Nucleus accumbens (tissue), 56 donors: ENCODE measurements around the gene GJD3.
"Not testable (repeated sequence)": the region's sequence is repeated elsewhere in the genome, so short reads cannot be mapped to it uniquely, and the experiment has no call there.

Source experiments
- DNase-seq, 56 donors: peaks; one replicate each; lab custom pipeline; 2025; lab: John Stamatoyannopoulos, UW

GJD3 gene

GRCh38 chr17:40371261-40371929, 6.9 kb upstream of the GJD3 start:
- DNase-seq, result no peak

DNA sequence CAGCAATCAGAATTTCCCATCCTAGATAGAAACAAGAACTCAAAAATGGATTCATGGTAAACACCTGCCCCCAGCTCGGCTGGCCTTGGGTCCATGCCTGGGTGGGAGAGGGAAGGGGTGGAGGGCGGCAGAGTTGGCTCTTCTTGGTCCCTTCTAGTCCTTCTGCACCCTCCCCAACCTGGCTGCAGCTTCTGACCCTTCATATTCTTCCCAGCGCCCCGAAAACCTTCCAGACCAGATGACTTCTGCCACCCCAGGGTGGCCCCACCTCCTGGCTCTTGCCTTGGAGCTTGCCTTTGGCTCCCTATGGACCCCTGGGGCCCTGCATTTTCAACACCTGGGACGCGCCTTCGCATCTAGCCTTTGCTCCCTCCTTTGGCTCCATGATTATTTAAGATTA, 5.4 kb upstream of the GJD3 start:
- no peak for DNase-seq

DNA sequence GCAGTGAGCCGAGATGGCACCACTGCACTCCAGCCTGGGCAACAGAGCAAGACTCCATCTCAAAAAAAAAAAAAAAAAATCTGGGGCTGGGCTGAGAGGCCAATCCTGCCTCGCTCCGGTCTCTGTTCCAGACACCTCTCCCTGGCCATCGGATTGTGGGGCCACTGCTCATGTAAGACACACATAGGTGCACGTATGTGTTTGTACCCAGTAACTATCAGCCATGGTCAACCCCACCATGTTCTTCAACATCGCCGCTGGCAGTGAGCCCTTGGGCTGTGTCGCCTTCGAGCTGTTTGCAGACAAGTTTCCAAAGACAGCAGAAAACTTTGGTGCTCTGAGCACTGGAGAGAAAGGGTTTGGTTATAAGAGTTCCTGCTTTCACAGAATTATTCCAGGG, 3.2 kb upstream of the GJD3 start:
- not testable (repeated sequence) for DNase-seq

DNA sequence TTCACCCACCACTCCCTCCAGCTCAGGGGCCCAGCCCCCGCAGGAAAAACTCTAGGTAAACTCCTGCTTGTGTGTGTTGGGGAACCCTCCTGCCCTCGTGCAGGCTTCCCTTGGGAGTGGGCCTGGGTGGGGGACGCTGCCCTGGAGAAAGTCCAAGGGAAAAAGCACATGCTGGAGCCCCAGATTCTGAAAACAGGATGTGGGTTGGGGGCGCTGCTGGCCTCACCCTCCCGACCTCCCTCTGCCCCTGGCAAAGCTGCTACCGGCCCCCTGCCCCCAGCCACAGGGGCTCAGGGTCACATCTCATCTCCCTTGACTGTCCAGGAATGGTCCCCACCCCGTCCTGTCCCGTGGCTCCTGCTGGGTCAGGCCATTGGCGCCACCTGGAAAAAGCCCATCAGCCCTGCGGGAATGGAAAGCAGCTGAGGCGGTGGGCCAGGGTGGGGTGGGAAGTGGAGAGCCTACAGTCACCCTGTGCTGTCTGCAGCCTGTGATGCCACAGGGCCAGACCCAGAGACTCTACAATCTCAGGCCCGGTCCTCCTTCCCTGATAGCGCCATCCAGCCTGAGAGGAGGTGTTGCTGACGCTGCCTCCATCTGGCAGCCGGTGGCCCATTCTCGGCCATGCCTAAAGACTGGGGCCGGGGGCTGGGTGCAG, 2.5 kb upstream of the GJD3 start:
- DNase-seq, result no peak

DNA sequence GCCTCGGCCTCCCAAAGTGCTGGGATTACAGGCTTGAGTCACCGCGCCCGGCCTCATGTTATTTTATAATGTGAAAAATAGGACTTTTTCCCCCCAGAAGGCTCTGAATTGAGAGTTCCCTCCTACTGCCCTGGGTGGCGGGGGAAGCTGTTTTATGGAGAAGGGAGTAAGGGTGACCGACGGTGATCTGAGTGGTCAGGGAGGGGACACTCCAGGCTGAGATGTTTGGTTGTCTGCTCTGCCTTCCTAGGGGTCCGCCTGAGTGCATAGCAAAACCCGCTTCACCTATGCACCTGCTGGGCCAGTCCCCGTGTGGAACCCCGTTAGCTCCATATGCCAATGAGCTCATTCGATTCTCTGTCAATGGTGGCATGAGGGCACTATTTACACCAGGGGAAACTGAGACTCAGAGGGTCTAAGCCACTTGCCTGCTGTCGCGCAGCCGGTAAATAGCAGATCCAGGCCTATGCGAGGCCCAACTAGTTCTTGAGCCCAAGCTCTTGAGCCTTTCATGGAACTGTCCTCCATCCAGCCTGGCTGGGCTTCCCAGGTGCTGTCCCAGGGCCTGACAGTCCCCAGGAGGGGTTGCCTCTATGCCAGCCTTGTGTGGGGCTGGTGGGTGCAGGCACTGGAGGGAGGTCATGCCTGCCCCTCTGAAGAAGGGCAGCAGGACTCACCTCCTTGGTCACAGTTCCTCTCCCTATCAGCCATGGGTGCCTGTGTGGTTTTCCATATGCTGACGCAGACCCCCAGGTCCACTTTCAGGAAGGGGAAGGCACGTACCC, 1.7 kb upstream of the GJD3 start:
- no peak for DNase-seq

GRCh38 chr17:40364906-40365305, 369 bp upstream of the GJD3 start:
- DNase-seq, result no peak

- DNase-seq, result no peak
Measured at GRCh38 chr17:40363111-40363827, 1.3 kb downstream of the GJD3 start.

- DNase-seq, result peak in 3 of 56 donors; percentile 7 to 22 (median 19)
Measured at GRCh38 chr17:40362696-40363110, 1.8 kb downstream of the GJD3 start.

DNA sequence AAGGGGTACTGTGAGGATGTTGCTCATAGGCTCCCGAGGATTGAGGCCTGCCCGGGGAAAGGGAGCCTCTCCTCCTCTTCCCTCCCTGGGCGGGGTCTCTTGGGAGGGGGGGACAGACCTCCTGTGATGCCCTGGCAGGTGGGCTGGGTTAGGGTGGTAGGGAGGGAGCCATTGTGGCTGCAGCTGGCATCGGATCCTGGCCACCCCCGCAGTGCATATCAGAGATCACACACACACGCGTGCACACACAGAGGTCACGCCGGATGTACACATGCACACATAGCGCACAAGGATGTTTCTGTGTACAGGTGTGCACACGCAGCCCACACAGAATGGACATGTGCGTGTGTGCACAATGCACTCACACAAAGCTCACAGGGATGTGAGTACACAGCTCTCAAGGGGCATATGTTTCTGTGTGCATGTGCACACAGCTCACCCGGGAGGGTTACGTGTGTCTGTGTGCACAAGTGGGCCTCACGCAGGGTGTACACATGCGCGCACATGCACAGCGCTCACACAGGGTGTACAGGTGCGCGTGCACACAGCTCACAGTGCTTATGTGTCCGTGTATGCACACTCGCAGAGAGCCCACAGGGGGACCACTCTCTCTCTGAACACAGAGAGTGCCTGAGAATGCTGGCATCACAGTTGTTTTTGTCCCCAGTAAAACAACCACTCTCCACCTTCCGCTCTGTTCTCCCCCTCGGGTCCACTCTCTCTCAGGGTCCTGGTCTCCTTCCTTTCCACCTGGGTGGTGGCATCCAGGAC, 2.4 kb downstream of the GJD3 start:
- DNase-seq, result no peak

DNA sequence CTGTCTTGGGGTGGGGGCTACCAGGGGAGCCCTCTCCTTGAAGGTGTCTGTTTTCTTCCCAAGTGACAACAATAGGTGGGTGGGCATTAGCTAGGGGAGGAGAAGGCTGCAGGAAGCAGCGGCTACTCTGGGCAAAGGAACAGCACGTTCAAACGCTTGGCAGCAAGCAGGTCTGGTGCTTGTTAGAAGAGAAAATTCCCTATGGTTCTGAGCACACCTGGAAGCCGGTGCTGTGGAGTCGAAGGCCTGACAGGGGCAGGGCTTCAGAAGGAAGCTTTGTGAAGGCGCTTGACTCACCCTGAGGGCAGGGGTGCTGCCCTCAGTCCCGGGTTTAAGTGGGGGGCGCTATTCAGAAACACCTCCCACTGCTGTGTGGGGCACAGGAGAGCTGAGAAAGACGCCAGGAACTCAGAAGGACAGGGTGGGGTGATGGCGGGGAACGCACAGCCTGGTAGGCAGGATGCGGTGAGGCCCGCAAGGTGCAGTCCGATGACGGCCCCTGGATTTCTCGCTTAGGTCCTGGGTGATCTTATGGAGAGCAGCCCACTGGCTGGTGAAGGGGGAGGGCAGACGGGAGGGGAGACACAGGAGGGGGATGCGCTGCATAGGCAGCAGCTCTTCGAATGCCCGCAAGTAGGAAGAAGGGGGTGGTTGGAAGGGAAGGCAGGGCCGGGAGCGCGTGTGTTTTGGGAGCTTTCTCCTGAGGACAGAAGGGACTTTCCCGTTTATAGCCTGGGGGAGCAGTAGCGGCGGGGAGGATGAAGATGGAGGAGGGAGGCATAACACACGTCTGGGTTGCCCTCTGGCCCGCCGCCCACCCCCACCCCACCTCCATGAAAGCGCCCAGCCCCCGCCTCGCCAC, 3.2 kb downstream of the GJD3 start:
- DNase-seq, result no peak

GRCh38 chr17:40360091-40360490, 4.4 kb downstream of the GJD3 start:
- DNase-seq, result no peak

DNA sequence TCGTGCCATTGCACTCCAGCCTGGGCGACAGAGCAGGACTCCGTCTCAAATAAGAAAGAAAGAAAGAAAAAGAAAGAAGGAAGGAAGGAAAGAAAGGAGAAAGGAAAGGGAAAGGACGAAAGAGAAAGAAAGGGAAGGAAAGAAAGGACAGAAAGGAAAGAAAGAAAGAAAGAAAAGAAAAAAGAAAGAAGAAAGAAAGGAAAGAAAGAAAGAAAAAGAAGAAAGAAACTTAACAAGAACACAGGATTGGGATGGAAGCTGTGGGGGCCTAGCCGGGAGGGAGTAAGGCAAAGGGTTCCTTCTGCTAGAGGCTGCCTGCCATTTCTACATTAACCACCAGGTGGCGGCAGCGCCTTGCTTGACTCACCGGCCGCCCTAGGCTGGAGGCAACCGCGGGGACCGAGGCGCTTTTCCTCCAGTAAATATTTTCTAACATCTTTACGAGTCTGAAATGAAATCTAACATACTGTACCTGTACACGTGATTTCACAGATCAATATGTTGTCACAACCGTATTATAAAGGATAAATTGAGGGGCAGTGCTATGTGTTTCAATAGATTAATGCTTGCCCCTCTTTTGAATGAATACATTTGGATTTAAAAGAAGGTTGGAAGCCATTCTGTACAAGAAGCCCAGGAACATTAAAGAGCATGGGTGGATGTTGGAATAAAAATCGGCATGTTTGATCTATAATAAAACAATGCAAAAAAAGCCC, 6.1 kb downstream of the GJD3 start:
- peak in 51 of 56 donors; percentile 32 to 95 (median 70) for DNase-seq

- no peak for DNase-seq
Measured at GRCh38 chr17:40356990-40357881, 7.3 kb downstream of the GJD3 start.

DNA sequence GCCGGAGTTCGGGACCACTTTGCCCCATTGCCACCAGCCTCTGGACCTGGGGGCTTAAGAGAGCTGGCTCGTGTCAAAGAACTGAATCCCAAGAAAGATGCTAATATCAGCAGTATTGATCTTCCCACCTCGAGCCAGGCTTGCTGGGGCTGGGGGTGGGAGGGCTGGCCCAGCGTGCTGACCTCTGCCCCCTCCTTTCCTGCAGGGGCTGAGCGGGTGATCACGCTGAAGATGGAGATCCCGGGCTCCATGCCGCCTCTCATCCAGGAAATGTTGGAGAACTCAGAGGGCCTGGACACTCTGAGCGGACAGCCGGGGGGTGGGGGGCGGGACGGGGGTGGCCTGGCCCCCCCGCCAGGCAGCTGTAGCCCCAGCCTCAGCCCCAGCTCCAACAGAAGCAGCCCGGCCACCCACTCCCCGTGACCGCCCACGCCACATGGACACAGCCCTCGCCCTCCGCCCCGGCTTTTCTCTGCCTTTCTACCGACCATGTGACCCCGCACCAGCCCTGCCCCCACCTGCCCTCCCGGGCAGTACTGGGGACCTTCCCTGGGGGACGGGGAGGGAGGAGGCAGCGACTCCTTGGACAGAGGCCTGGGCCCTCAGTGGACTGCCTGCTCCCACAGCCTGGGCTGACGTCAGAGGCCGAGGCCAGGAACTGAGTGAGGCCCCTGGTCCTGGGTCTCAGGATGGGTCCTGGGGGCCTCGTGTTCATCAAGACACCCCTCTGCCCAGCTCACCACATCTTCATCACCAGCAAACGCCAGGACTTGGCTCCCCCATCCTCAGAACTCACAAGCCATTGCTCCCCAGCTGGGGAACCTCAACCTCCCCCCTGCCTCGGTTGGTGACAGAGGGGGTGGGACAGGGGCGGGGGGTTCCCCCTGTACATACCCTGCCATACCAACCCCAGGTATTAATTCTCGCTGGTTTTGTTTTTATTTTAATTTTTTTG, 8.5 kb downstream of the GJD3 start:
- no peak for DNase-seq

- DNase-seq, result peak in 42 of 56 donors; percentile 15 to 83 (median 50)
Measured at GRCh38 chr17:40355123-40355803, 9.3 kb downstream of the GJD3 start.
